ENCODE measurements around the gene CEL. TPM values are rescaled to one million over a fixed set of nuclear protein-coding genes. Genes with fewer than 3 reads are reported as not detected.
"Not testable (repeated sequence)": the region's sequence is repeated elsewhere in the genome, so short reads cannot be mapped to it uniquely, and the experiment has no call there.

Gene CEL
- total and polyA plus RNA-seq, 4 donors, result 0.66 to 6.3 (median 0.86) TPM

GRCh38 chr9:133040892-133041479, 20.8 kb upstream of the CEL start:
- not testable (repeated sequence) for H3K27ac ChIP-seq (ENCODE audit: low read depth in 1 of 2, low read length in 1 of 2); H3K9ac ChIP-seq (ENCODE audit: insufficient read depth in 1 of 2, low read length in 2 of 2); H3K9me3 ChIP-seq (ENCODE audit: control insufficient read depth in 4 of 4, insufficient read depth in 3 of 4, low read length in 3 of 4); H3K4me1 ChIP-seq (ENCODE audit: control insufficient read depth in 5 of 5, insufficient read depth in 5 of 5, low read length in 5 of 5); H3K27me3 ChIP-seq (ENCODE audit: control insufficient read depth in 3 of 3, insufficient read depth in 3 of 3, low read length in 2 of 3); H3K4me3 ChIP-seq; ATAC-seq (ENCODE audit: insufficient read depth, low FRiP score)
- TF ChIP-seq CTCF (IDR thresholded peaks at IDR 0.05; ENCODE audit: control extremely low read depth, extremely low read depth), result peak; percentile 13
- 90 to 95% methylated on average over 12 of the region's 12 CpGs for WGBS, 2 donors
- peak in 1 of 3 donors; percentile 29 for DNase-seq
- H3K36me3 ChIP-seq (ENCODE audit: control insufficient read depth in 4 of 4, insufficient read depth in 4 of 4, low read length in 4 of 4), result peaks cover 16 to 37% (median 26%) of the 10 kb centered on the region in 4 donors

GRCh38 chr9:133041958-133042357, 19.8 kb upstream of the CEL start:
- peaks cover 16 to 42% (median 30%) of the 10 kb centered on the region in 4 donors for H3K36me3 ChIP-seq (ENCODE audit: control insufficient read depth in 4 of 4, insufficient read depth in 4 of 4, low read length in 4 of 4)
- 93 to 95% methylated on average over 9 of the region's 9 CpGs for WGBS, 2 donors
- DNase-seq, result no peak

GRCh38 chr9:133042676-133043075, 19.1 kb upstream of the CEL start:
- WGBS, 2 donors, result 93 to 95% methylated on average over 8 of the region's 8 CpGs
- no peak for TF ChIP-seq CTCF (IDR thresholded peaks at IDR 0.05; ENCODE audit: control extremely low read depth, extremely low read depth)
- H3K4me3 ChIP-seq, result no peak overlapping the region
- no peak overlapping the region for H3K27ac ChIP-seq (ENCODE audit: low read depth in 1 of 2, low read length in 1 of 2)
- H3K4me1 ChIP-seq (ENCODE audit: control insufficient read depth in 5 of 5, insufficient read depth in 5 of 5, low read length in 5 of 5), result no peaks in the 10 kb centered on the region
- no peaks in the 10 kb centered on the region for H3K9me3 ChIP-seq (ENCODE audit: control insufficient read depth in 4 of 4, insufficient read depth in 3 of 4, low read length in 3 of 4)
- DNase-seq (no peak), ATAC-seq (ENCODE audit: insufficient read depth, low FRiP score) (no peak)
- no peak overlapping the region for H3K9ac ChIP-seq (ENCODE audit: insufficient read depth in 1 of 2, low read length in 2 of 2)
- no peaks in the 10 kb centered on the region for H3K27me3 ChIP-seq (ENCODE audit: control insufficient read depth in 3 of 3, insufficient read depth in 3 of 3, low read length in 2 of 3)
- H3K36me3 ChIP-seq (ENCODE audit: control insufficient read depth in 4 of 4, insufficient read depth in 4 of 4, low read length in 4 of 4), result peaks cover 16 to 42% (median 32%) of the 10 kb centered on the region in 4 donors

More at GRCh38 chr9:133041958-133042357, 19.8 kb upstream of the CEL start:
- Histone ChIP-seq H3K27me3 (ENCODE audit: control insufficient read depth in 3 of 3, insufficient read depth in 3 of 3, low read length in 2 of 3) (no peaks in the 10 kb centered on the region), H3K9ac (ENCODE audit: insufficient read depth in 1 of 2, low read length in 2 of 2) (no peak overlapping the region), H3K9me3 (ENCODE audit: control insufficient read depth in 4 of 4, insufficient read depth in 3 of 4, low read length in 3 of 4) (no peaks in the 10 kb centered on the region), H3K4me1 (ENCODE audit: control insufficient read depth in 5 of 5, insufficient read depth in 5 of 5, low read length in 5 of 5) (no peaks in the 10 kb centered on the region), H3K4me3 (no peak overlapping the region), H3K27ac (ENCODE audit: low read depth in 1 of 2, low read length in 1 of 2) (no peak overlapping the region)
- TF ChIP-seq CTCF (IDR thresholded peaks at IDR 0.05; ENCODE audit: control extremely low read depth, extremely low read depth), result no peak
- ATAC-seq (ENCODE audit: insufficient read depth, low FRiP score), result no peak

Measured in lung (tissue), 12 donors.